DOHH2 (cell line): ENCODE results near the gene KRT84.

Experiments
- EZH2phosphoT487 ChIP-seq: fragments of 200-600 bp; sonication (generic); IDR thresholded peaks from 2 replicates; pipeline ENCODE4 v1.6.1; 2017; ENCODE audit warnings: borderline replicate concordance, mild to moderate bottlenecking, antibody characterized with exemption, low read length, moderate library complexity, mixed read lengths
- TF ChIP-seq, protein P1 (sequence below): fragments of 200-600 bp; sonication (generic); IDR thresholded peaks from one replicate; pipeline ENCODE4 v1.5.1; 2014; ENCODE audit warnings: antibody characterized with exemption, mild to moderate bottlenecking, low read depth, low read length; ENCODE audit not compliant: poor library complexity, severe bottlenecking

GRCh38 chr12:52366738-52367485, 18.5 kb downstream of the KRT84 start, which contains the start of gene KRT85:
- TF ChIP-seq, protein P1, sequence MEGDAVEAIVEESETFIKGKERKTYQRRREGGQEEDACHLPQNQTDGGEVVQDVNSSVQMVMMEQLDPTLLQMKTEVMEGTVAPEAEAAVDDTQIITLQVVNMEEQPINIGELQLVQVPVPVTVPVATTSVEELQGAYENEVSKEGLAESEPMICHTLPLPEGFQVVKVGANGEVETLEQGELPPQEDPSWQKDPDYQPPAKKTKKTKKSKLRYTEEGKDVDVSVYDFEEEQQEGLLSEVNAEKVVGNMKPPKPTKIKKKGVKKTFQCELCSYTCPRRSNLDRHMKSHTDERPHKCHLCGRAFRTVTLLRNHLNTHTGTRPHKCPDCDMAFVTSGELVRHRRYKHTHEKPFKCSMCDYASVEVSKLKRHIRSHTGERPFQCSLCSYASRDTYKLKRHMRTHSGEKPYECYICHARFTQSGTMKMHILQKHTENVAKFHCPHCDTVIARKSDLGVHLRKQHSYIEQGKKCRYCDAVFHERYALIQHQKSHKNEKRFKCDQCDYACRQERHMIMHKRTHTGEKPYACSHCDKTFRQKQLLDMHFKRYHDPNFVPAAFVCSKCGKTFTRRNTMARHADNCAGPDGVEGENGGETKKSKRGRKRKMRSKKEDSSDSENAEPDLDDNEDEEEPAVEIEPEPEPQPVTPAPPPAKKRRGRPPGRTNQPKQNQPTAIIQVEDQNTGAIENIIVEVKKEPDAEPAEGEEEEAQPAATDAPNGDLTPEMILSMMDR: no peak
- TF ChIP-seq EZH2phosphoT487: no peak
